ENCODE measurements around the gene TNFRSF1A.

Gene TNFRSF1A

GRCh38 chr12:6303071-6303470 lies 38.8 kb downstream of the TNFRSF1A start:
- no peak overlapping the region for H2BK12ac ChIP-seq (ENCODE audit: low read length)
- H3K14ac ChIP-seq (ENCODE audit: low read length): no peak overlapping the region
- H3K27me3 ChIP-seq (ENCODE audit: control insufficient read depth in 3 of 3, insufficient read depth in 3 of 3, low read depth in 1 of 3, low read length in 3 of 3): peaks cover 0 to 10% (median 0%) of the 10 kb centered on the region in 3 experiments
- no peak overlapping the region for H3K18ac ChIP-seq (ENCODE audit: low read length)
- H3K9ac ChIP-seq (ENCODE audit: low read depth, low read length, poor library complexity): no peak overlapping the region
- no peak overlapping the region for H2BK120ac ChIP-seq (ENCODE audit: low read depth, low read length)
- no peak overlapping the region for H3K23ac ChIP-seq (ENCODE audit: low read depth, low read length, poor library complexity)
- no peak overlapping the region for H3K4me2 ChIP-seq (ENCODE audit: insufficient read depth, low read length, poor library complexity, severe bottlenecking)
- H3K4me1 ChIP-seq (ENCODE audit: control insufficient read depth in 2 of 2, insufficient read depth in 1 of 2, low read depth in 1 of 2, low read length in 2 of 2): peaks cover 0 to 2% of the 10 kb centered on the region in 2 donors
- H3K4ac ChIP-seq (ENCODE audit: low read length): no peak overlapping the region
- no peak overlapping the region for H3K4me3 ChIP-seq (ENCODE audit: low read length in 2 of 2)
- no peak overlapping the region for H2AK5ac ChIP-seq (ENCODE audit: low read depth, low read length)
- H3K9me3 ChIP-seq (replicated peaks in 1 of 2; ENCODE audit: control insufficient read depth in 2 of 2, insufficient read depth in 1 of 2, low read depth in 1 of 2, low read length in 2 of 2): peaks cover 0 to 4% of the 10 kb centered on the region in 2 donors
- no peak overlapping the region for H2AFZ ChIP-seq (ENCODE audit: low read length)
- no peak overlapping the region for H2BK15ac ChIP-seq (ENCODE audit: low read length)
- H3K36me3 ChIP-seq (replicated peaks in 1 of 2; ENCODE audit: control insufficient read depth in 2 of 2, insufficient read depth in 2 of 2, low read length in 2 of 2): no peaks in the 10 kb centered on the region
- DNase-seq (ENCODE audit: low spot score): no peak
- no peak overlapping the region for H4K8ac ChIP-seq (ENCODE audit: low read depth, low read length)
- H4K91ac ChIP-seq (ENCODE audit: low read depth, low read length, poor library complexity): no peak overlapping the region
- no peak overlapping the region for H2BK5ac ChIP-seq (ENCODE audit: low read length)
- H3K79me1 ChIP-seq (ENCODE audit: low read depth, low read length): no peaks in the 10 kb centered on the region
- H3K27ac ChIP-seq (replicated peaks; ENCODE audit: low read length): no peak overlapping the region
- no CpG with 5 or more reads among the region's 5 CpGs for WGBS, 2 donors (ENCODE audit: extremely low coverage in 2 of 2, insufficient read length in 2 of 2, insufficient replicate concordance in 1 of 2)

- Histone ChIP-seq H2BK15ac (ENCODE audit: low read length) (no peak overlapping the region), H3K14ac (ENCODE audit: low read length) (no peak overlapping the region), H3K4me2 (ENCODE audit: insufficient read depth, low read length, poor library complexity, severe bottlenecking) (no peak overlapping the region), H2BK120ac (ENCODE audit: low read depth, low read length) (no peak overlapping the region), H4K8ac (ENCODE audit: low read depth, low read length) (no peak overlapping the region), H2AK5ac (ENCODE audit: low read depth, low read length) (no peak overlapping the region), H3K27me3 (ENCODE audit: control insufficient read depth in 3 of 3, insufficient read depth in 3 of 3, low read depth in 1 of 3, low read length in 3 of 3) (peaks cover 0 to 8% (median 0%) of the 10 kb centered on the region in 3 experiments), H3K4me1 (ENCODE audit: control insufficient read depth in 2 of 2, insufficient read depth in 1 of 2, low read depth in 1 of 2, low read length in 2 of 2) (peaks cover 0 to 2% of the 10 kb centered on the region in 2 donors), H4K91ac (ENCODE audit: low read depth, low read length, poor library complexity) (no peak overlapping the region), H3K27ac (replicated peaks; ENCODE audit: low read length) (no peak overlapping the region), H3K79me1 (ENCODE audit: low read depth, low read length) (no peaks in the 10 kb centered on the region), H3K18ac (ENCODE audit: low read length) (no peak overlapping the region), H3K4ac (ENCODE audit: low read length) (no peak overlapping the region), H3K23ac (ENCODE audit: low read depth, low read length, poor library complexity) (no peak overlapping the region), H2BK12ac (ENCODE audit: low read length) (no peak overlapping the region), H3K9me3 (replicated peaks in 1 of 2; ENCODE audit: control insufficient read depth in 2 of 2, insufficient read depth in 1 of 2, low read depth in 1 of 2, low read length in 2 of 2) (peaks cover 0 to 4% of the 10 kb centered on the region in 2 donors), H3K4me3 (ENCODE audit: low read length in 2 of 2) (no peak overlapping the region), H2AFZ (ENCODE audit: low read length) (no peak overlapping the region), H2BK5ac (ENCODE audit: low read length) (no peak overlapping the region), H3K9ac (ENCODE audit: low read depth, low read length, poor library complexity) (no peak overlapping the region), H3K36me3 (replicated peaks in 1 of 2; ENCODE audit: control insufficient read depth in 2 of 2, insufficient read depth in 2 of 2, low read length in 2 of 2) (no peaks in the 10 kb centered on the region)
- WGBS, 2 donors (ENCODE audit: extremely low coverage in 2 of 2, insufficient read length in 2 of 2, insufficient replicate concordance in 1 of 2): no CpG with 5 or more reads among the region's 3 CpGs
- no peak for DNase-seq (ENCODE audit: low spot score)
These were observed 39.3 kb downstream of the TNFRSF1A start for GRCh38 chr12:6302621-6303020.

- Histone ChIP-seq H3K36me3 (replicated peaks in 1 of 2; ENCODE audit: control insufficient read depth in 2 of 2, insufficient read depth in 2 of 2, low read length in 2 of 2) (no peaks in the 10 kb centered on the region), H2BK15ac (ENCODE audit: low read length) (no peak overlapping the region), H3K27me3 (ENCODE audit: control insufficient read depth in 3 of 3, insufficient read depth in 3 of 3, low read depth in 1 of 3, low read length in 3 of 3) (peaks cover 0 to 6% (median 0%) of the 10 kb centered on the region in 3 experiments), H3K4me2 (ENCODE audit: insufficient read depth, low read length, poor library complexity, severe bottlenecking) (no peak overlapping the region), H2AFZ (ENCODE audit: low read length) (no peak overlapping the region), H3K23ac (ENCODE audit: low read depth, low read length, poor library complexity) (no peak overlapping the region), H3K14ac (ENCODE audit: low read length) (no peak overlapping the region), H2BK12ac (ENCODE audit: low read length) (no peak overlapping the region), H3K4ac (ENCODE audit: low read length) (no peak overlapping the region), H3K4me3 (ENCODE audit: low read length in 2 of 2) (no peak overlapping the region), H2BK5ac (ENCODE audit: low read length) (no peak overlapping the region), H2BK120ac (ENCODE audit: low read depth, low read length) (no peak overlapping the region), H4K8ac (ENCODE audit: low read depth, low read length) (no peak overlapping the region), H3K9me3 (replicated peaks in 1 of 2; ENCODE audit: control insufficient read depth in 2 of 2, insufficient read depth in 1 of 2, low read depth in 1 of 2, low read length in 2 of 2) (peaks cover 0 to 4% of the 10 kb centered on the region in 2 donors), H3K79me1 (ENCODE audit: low read depth, low read length) (no peaks in the 10 kb centered on the region), H3K9ac (ENCODE audit: low read depth, low read length, poor library complexity) (no peak overlapping the region), H3K18ac (ENCODE audit: low read length) (no peak overlapping the region), H2AK5ac (ENCODE audit: low read depth, low read length) (no peak overlapping the region), H3K4me1 (ENCODE audit: control insufficient read depth in 2 of 2, insufficient read depth in 1 of 2, low read depth in 1 of 2, low read length in 2 of 2) (peaks cover 0 to 2% of the 10 kb centered on the region in 2 donors), H4K91ac (ENCODE audit: low read depth, low read length, poor library complexity) (no peak overlapping the region), H3K27ac (replicated peaks; ENCODE audit: low read length) (no peak overlapping the region)
- WGBS, 2 donors (ENCODE audit: extremely low coverage in 2 of 2, insufficient read length in 2 of 2, insufficient replicate concordance in 1 of 2): no CpG with 5 or more reads among the region's 7 CpGs
- no peak for DNase-seq (ENCODE audit: low spot score)
These were observed 40.2 kb downstream of the TNFRSF1A start for GRCh38 chr12:6301721-6302120.

GRCh38 chr12:6297170-6297569 lies 44.7 kb downstream of the TNFRSF1A start:
- H3K23ac ChIP-seq (ENCODE audit: low read depth, low read length, poor library complexity): no peak overlapping the region
- H2BK15ac ChIP-seq (ENCODE audit: low read length): no peak overlapping the region
- H2AFZ ChIP-seq (ENCODE audit: low read length): no peak overlapping the region
- no peaks in the 10 kb centered on the region for H3K9me3 ChIP-seq (replicated peaks in 1 of 2; ENCODE audit: control insufficient read depth in 2 of 2, insufficient read depth in 1 of 2, low read depth in 1 of 2, low read length in 2 of 2)
- no peak overlapping the region for H2BK120ac ChIP-seq (ENCODE audit: low read depth, low read length)
- no peak overlapping the region for H2BK12ac ChIP-seq (ENCODE audit: low read length)
- no peaks in the 10 kb centered on the region for H3K27me3 ChIP-seq (ENCODE audit: control insufficient read depth in 3 of 3, insufficient read depth in 3 of 3, low read depth in 1 of 3, low read length in 3 of 3)
- no peaks in the 10 kb centered on the region for H3K79me1 ChIP-seq (ENCODE audit: low read depth, low read length)
- H3K4me3 ChIP-seq (ENCODE audit: low read length in 2 of 2): no peak overlapping the region
- no peak overlapping the region for H3K14ac ChIP-seq (ENCODE audit: low read length)
- no peak overlapping the region for H4K91ac ChIP-seq (ENCODE audit: low read depth, low read length, poor library complexity)
- H3K4ac ChIP-seq (ENCODE audit: low read length): no peak overlapping the region
- WGBS, 2 donors (ENCODE audit: extremely low coverage in 2 of 2, insufficient read length in 2 of 2, insufficient replicate concordance in 1 of 2): no CpG with 5 or more reads among the region's 10 CpGs
- no peak overlapping the region for H3K9ac ChIP-seq (ENCODE audit: low read depth, low read length, poor library complexity)
- H4K8ac ChIP-seq (ENCODE audit: low read depth, low read length): no peak overlapping the region
- DNase-seq (ENCODE audit: low spot score): no peak
- no peak overlapping the region for H3K27ac ChIP-seq (replicated peaks; ENCODE audit: low read length)
- H3K4me1 ChIP-seq (ENCODE audit: control insufficient read depth in 2 of 2, insufficient read depth in 1 of 2, low read depth in 1 of 2, low read length in 2 of 2): peaks cover 4 to 19% of the 10 kb centered on the region in 2 donors
- no peaks in the 10 kb centered on the region for H3K36me3 ChIP-seq (replicated peaks in 1 of 2; ENCODE audit: control insufficient read depth in 2 of 2, insufficient read depth in 2 of 2, low read length in 2 of 2)
- H2BK5ac ChIP-seq (ENCODE audit: low read length): no peak overlapping the region
- no peak overlapping the region for H3K4me2 ChIP-seq (ENCODE audit: insufficient read depth, low read length, poor library complexity, severe bottlenecking)
- no peak overlapping the region for H2AK5ac ChIP-seq (ENCODE audit: low read depth, low read length)
- no peak overlapping the region for H3K18ac ChIP-seq (ENCODE audit: low read length)
